HG02884 (cell line): ENCODE measurements around the gene CLIC2.
A peak's percentile ranks its signal among the peaks of the same experiment; 100 is the strongest.

Experiments used
- ATAC-seq: cut with Tn5 transposase; IDR thresholded peaks from one replicate; pipeline ENCODE4 v1.9.1; 2021; ENCODE audit warnings: mild to moderate bottlenecking, moderate library complexity; ENCODE audit not compliant: unreplicated experiment

CLIC2 gene

GRCh38 chrX:155263854-155264628, 70.4 kb downstream of the CLIC2 start, which contains the start of gene RAB39B:
TSS of gene RAB39B (minus strand) at chrX:155264491. CDS start at chrX:155264288, 203 bp downstream.
- peak; percentile 96 for ATAC-seq

GRCh38 chrX:155262970-155263754, 71.3 kb downstream of the CLIC2 start:
- ATAC-seq, result no peak

GRCh38 chrX:155259752-155260151, 74.7 kb downstream of the CLIC2 start:
- no peak for ATAC-seq

- no peak for ATAC-seq
Measured at GRCh38 chrX:155251391-155251790, 83.0 kb downstream of the CLIC2 start.

GRCh38 chrX:155247497-155247896, 86.9 kb downstream of the CLIC2 start:
- ATAC-seq, result no peak

GRCh38 chrX:155246748-155247147, 87.7 kb downstream of the CLIC2 start:
- ATAC-seq, result no peak

- no peak for ATAC-seq
Measured at GRCh38 chrX:155242300-155242699, 92.1 kb downstream of the CLIC2 start.

GRCh38 chrX:155237719-155238118, 96.7 kb downstream of the CLIC2 start:
- ATAC-seq, result no peak

GRCh38 chrX:155235891-155236290, 98.5 kb downstream of the CLIC2 start:
- ATAC-seq, result no peak

GRCh38 chrX:155231163-155231562, 103.3 kb downstream of the CLIC2 start:
- no peak for ATAC-seq
